Dermis blood vessel endothelial cell (primary cell): Measurements from ENCODE around the gene GALNT9. TPM values are rescaled to one million over a fixed set of nuclear protein-coding genes. Genes with fewer than 3 reads are reported as not detected.
"Not testable (repeated sequence)": the region's sequence is repeated elsewhere in the genome, so short reads cannot be mapped to it uniquely, and the experiment has no call there.

Experiments
- DNase-seq: peaks from one replicate; pipeline ENCODE4 v3.0.0; 2010
- total RNA-seq: library from RNA; depleted of rRNA; stranded (reverse); fragments of >200 nt; gene quantifications from 2 replicates; pipeline ENCODE4 v1.2.3, GENCODE V29; 2014

The GALNT9 gene
- total RNA-seq, 1 donor from 2014 or later: 0.17 TPM

GRCh38 chr12:132210223-132211055, 119.0 kb downstream of the GALNT9 start:
- DNase-seq: no peak

DNA sequence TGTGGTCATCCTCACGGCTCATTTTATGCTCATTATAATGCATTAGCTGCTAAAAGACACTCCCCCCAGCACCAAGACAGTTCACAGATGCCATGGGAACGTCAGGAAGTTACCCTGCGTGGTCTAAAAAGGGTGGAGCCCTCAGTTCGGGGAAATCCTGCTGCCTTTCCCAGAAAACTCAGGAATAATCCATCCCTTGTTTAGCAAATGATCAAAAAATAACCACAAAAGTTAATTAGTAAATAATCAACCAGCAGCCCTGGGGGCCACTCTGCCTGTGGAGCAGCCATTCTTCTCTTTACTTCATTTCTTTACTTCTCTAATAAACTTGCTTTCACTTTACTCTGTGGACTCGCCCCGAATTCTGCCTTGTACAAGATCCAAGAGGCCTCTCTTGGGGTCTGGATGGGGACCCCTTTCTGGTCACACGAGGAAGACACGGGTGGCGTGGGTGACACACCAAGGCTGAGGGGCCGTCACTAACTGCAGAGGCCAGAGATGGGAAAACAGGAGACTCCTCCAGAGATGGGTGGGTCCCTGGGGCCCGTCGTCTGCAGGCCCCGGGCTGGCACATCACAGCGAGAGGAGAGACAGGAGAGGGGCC, 119.7 kb downstream of the GALNT9 start:
- no peak for DNase-seq

DNA sequence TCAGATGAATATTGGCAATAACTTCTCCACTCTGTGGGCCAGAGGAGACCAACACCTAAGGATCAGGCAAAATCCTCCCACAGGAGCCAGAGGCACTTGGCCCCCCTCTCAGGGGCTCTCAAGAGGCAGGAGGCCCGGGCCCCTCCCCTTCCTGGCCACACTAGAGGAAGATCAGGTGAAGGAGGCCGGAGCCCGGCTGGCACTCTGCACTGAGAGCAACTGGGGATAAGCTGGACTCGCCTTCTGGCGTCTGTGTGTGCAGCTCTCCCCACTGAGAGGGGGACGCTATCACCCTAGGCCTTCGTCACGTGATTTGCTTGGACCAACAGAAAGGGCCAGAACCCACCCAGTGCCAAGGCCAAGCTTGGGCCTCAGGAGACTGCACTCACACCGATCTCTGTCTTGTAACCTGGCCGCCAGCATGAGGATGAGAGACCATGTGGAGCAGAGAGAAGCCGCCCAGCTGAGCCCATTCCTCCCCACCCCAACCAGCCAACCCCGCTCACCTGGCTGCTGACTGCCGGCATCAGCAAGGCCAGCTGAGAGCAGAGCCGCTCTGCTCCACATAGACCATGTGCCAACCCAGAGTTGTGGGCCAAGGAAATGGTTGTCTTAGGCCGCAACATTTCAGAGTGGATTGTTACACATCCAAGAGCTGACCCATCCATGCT, 121.1 kb downstream of the GALNT9 start:
- DNase-seq: no peak

DNA sequence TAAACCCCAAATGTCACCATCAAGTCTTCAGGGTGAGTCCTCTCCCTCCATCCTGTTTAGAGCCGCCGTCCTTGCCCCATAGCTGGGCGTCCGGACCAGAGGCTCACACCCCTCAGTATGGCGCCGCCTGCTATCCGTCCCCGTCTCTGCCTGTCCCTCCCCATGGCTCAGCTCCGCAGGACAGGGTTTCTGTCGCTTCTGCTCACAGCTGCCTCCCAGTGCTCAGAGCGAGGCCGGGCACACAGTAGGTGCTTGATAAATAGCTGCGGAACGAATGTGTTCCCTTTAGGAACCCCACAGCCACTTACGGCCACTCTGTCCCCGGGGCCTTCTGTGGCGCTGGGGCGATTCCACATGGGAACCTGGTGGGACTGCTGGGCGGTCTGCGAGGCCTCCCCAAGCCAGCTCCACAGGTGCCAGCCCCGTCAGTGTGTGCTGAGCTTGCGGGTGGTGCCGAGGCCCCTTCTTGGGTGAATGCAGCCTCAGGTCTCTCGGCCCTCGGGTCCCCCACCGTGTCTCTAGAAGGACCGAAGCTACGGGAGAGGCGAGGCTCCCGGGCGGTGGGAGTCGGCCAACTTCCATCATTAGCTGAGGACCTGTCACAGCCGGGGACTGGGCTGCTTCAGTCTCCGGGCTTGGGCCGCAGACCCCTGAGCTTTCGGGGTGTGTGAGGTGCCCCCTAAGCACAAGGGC, 122.2 kb downstream of the GALNT9 start:
- DNase-seq: no peak

- DNase-seq: no peak
Observed at GRCh38 chr12:132206046-132206434, 123.3 kb downstream of the GALNT9 start.

- no peak for DNase-seq
Observed at GRCh38 chr12:132205271-132206045, 123.9 kb downstream of the GALNT9 start.

- DNase-seq: no peak
Observed at GRCh38 chr12:132204793-132205270, 124.6 kb downstream of the GALNT9 start.

- no peak for DNase-seq
Observed at GRCh38 chr12:132204063-132204792, 125.2 kb downstream of the GALNT9 start.

- DNase-seq: no peak
Observed at GRCh38 chr12:132202929-132203721, 126.3 kb downstream of the GALNT9 start.

GRCh38 chr12:132201391-132202120, 127.8 kb downstream of the GALNT9 start:
- no peak for DNase-seq

DNA sequence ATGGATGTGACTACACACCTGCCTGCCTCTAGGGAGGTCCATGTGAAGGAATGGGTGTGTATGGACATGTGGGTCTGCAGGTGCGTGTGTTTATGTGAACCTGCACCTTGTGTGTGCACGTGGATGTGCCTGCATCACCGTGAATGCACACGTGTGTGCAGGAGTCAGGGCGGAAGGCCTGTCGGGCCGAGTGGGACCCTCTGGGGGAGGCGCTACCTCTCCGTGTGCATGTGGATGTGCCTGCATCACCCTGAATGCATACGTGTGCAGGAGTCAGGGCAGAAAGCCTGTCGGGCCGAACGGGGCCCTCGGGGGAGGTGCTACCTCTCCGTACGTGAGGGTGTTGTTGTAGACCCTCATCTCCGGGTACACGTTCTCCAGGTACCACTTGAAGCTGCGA, 128.6 kb downstream of the GALNT9 start:
- no peak for DNase-seq

DNA sequence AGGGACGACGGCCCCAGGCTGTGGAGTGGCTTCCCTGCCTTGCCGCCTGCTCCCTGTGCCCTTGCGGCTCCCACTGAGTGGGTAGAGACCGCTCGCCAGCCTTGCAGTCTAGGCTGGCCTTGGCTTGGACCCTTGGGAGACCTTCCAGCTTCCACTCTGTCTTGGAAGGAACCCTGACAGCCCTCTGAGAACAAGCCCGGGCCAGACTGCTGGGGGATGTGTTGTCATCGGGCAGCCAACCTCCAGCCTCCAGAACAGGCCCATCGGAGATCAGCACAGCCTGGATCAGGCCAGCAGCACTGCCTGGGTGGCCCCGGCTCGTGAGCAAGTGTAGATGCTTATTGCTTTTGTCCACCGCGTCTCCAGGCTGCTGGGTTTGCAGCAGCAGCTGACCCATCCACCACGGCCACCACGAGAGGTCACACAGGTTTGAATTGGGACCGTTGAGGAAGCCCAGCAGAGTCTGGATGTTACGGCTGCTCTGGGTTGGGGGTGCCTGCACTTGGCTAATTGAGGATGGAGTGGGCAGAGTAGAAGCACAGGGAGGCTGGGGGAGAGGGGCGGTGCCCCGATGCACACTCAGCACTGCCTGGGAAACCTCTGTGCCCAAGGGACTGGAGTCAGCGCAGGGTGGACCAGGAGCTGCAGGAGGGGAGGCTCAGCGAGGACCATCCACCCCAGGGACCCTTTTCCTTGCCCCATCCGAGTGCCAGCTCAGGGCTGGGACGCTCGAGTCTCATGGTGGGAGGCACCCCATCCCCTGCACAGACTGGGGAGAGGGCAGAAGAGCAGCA, 129.7 kb downstream of the GALNT9 start:
- no peak for DNase-seq

- DNase-seq: no peak
Observed at GRCh38 chr12:132199101-132199500, 130.3 kb downstream of the GALNT9 start.

GRCh38 chr12:132197581-132198354, 131.6 kb downstream of the GALNT9 start:
- no peak for DNase-seq

GRCh38 chr12:132196873-132197390, 132.5 kb downstream of the GALNT9 start:
- DNase-seq: no peak

DNA sequence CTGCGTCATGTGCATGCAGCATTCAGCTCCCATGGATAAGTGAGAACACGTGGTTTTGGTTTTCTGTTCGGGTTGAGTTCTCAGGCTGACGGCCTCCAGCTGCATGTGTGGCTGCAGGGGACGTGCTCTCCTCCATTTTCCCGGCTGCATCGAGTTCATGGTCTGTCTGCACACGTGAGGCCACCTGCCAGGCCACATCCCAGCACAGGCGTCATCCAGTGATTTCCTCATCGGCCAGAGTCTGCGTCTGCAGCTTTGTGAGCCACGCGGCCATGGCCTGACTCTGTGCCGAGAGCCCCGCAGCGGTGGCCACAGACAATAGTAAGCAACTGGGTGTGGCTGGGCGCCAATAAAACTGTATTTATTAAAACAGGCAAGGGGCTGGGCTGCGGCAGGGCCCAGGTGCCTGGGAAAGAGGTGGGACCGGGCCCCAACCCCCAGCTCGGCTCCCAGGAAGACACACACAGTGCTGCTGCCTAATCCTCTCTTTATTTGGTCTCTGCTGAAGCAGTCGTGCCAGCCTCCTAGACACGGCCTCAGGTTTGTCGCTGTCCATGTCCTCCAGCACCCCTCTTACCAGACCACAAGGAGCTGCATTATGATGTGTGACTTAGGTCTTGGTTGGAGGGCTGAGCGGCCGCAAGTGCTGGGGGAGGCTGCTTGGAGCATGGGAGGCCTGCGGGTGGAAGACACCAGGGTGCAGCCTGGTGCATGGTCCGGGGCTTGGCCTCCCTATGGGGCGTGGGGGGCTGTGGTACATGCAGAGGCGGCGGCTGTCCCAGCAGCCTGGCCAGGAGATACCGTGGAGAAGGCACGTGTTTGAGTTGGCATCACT, 133.1 kb downstream of the GALNT9 start:
- no peak for DNase-seq

DNA sequence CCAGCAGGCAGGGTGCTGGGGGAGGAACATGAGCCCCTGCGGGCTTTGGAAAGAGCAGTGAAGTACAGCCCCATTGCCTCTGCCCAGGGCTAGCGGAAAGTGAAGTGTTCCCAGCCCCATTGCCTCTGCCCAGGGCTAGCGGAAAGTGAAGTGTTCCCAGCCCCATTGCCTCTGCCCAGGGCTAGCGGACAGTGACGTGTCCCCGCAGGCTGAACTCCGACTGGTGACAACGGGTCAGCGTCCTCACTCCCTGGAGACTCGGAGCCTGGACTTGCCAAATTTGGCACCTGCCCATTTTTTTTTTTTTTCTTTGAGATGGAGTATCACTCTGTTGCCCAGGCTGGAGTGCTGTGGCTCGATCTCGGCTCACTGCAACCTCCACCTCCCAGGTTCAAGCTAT, 134.1 kb downstream of the GALNT9 start:
- DNase-seq: not testable (repeated sequence)
